GF-D8 (cell line): Measurements from ENCODE around the gene FBXL19.
A peak's percentile ranks its signal among the peaks of the same experiment; 100 is the strongest.
"Not testable (repeated sequence)": the region's sequence is repeated elsewhere in the genome, so short reads cannot be mapped to it uniquely, and the experiment has no call there.

Experiments used
- DNase-seq: peaks from one replicate; lab custom pipeline; 2025; lab: John Stamatoyannopoulos, UW

FBXL19 gene

DNA sequence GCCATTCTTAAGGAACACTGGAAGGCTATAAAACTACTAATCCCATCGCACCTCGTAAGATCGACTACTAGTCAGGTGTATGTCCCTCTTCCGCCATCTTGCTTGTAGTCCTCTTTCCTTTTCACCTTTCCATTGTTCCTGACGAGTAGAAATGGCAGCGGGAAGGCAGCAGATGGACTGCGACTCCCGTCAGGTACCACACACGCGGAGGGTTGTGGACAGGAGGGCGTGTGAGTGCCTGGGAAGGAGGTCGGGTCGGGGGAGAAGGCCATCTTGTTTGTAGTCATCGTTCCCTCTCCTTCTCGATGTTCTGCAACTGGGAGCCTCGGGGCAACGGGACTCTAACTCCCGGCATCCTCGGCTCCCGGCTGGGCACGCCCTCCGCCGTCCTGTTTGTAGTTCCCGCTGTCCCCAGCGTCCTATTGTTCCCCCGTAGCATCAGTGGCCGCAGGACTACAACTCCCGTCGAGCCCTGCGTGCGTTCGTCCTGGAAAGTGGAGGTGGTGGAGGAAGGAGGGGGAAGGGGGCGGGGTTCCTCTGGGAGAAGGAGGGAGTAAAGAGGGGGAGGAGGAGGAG is 324 bp upstream of the FBXL19 start:
- DNase-seq: peak; percentile 98

DNA sequence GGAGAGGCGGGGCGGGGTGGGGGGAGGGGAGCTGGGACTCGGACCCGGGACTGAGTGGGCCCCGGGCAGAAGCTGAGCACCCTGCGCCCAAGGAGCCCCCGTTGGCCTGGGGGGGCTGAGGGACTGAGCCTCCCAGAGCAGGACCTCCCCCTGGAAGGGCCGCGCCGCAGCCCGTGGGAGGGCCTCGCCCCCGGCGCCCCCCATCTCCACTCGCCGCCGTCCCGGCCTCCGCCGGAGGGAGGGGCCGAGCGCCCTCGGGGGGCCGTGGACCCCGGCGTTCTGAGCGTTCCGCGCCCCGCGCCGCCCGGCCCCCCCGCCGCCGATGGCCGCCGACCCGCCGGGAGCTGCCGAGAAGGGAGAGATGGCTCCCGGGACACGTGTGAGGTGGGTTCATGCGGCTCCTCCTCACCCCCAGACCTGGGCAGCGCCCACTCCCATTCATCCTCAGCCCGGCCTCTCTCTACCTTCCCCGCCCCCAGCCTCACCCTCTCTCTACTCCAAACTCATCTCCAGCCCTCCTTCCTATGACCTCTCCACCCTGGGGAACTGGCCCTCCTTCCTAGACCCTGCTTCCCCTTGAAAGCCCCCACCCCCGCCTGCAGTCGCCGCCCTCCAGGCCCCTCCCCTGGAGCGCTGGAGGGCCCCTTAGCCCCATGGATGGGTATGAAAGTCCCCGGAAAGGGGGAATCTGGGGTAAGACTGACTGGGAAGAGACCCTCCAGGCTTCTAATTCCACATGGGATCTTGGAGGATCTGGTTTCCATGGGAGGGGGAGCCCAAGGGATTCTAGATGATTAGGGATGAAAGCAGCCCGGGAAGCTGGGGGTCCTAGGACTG is 922 bp downstream of the FBXL19 start:
- DNase-seq: no peak

DNA sequence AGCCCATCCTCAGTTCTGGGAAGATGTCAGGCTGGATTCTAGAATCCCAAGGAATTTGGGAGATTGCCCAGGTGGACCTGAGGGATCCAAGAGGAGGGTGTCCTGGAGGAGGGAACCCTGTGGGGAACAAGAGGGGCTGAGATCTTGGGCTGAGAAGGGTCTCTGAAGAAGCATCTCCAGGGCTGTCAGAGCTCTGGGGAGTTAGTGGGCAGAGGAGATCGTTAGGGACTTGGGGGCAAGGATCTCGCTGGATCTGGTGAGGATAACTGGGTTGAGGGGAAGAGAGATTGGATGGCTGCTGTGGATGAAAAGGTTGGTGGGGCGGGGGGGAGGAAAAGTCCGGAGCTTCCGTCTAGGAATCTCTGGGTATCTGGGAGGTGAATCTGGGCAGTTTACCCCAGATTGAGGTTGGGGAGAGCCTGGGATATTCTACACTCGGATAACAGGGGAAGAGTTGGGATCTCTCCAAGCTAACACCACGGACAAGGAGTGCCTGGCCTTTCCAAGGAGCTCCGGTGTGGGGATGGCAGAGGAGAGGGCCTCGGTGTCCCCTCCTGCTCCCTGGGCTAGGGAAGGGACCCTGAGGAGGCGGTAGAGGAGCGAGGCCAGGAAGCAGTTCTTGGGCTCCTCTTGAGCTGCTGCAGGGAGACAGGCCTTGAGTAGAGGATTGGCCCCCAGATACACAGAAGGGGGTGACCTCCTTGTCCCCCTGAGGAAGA is 1.7 kb downstream of the FBXL19 start:
- DNase-seq: no peak

DNA sequence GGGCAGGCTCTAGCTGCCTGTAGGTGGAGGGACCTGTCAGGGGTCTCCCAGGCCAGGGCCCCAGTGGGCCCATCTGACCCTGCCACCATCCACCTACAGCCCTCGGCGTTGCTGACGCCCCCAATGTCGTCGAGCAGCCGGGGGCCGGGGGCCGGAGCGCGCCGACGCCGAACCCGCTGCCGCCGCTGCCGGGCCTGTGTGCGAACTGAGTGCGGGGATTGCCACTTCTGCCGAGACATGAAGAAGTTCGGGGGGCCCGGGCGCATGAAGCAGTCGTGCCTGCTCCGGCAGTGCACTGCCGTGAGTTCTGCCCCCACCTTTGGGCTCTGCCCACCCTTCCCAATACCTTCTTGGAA is 2.2 kb downstream of the FBXL19 start:
- DNase-seq: no peak

DNA sequence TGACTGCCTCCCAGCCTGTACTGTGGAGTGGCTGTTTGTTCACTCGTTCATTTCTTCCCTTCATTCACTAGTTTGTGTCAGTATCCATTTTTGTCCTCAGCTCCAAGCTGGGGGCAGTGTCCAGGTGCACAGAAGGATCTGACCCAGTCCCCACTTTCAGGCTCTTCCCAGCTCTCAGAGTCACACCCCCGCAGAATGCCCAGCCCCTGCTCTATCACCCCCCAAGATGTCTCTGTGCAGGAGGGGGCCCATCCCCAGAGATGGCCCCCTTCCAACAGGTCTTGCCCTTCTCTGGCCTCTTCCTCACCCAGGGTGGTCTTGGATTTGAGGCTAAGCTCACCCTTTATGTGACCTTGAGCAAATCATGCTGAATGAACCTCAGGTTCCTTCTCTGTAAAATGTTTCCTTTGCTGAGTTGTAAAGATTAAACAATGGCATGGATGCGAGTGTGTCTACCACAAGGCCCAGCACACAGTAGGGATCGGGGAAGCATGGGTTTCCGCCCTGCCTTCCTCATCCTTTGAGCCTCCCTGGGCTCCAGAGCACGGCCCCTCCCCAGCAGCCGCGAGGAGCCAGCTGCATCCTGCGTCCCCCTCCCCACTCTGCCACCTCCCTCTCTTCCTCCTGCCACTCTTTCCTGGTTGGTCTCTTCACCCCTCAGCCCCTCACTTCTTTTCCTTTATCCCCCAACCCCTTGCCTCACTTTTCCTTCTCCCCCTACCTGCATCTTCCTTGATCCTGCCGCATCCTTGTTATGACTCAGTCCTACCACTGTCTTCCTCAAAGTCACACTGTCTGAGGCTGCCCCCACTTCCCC is 2.8 kb downstream of the FBXL19 start:
- no peak for DNase-seq

DNA sequence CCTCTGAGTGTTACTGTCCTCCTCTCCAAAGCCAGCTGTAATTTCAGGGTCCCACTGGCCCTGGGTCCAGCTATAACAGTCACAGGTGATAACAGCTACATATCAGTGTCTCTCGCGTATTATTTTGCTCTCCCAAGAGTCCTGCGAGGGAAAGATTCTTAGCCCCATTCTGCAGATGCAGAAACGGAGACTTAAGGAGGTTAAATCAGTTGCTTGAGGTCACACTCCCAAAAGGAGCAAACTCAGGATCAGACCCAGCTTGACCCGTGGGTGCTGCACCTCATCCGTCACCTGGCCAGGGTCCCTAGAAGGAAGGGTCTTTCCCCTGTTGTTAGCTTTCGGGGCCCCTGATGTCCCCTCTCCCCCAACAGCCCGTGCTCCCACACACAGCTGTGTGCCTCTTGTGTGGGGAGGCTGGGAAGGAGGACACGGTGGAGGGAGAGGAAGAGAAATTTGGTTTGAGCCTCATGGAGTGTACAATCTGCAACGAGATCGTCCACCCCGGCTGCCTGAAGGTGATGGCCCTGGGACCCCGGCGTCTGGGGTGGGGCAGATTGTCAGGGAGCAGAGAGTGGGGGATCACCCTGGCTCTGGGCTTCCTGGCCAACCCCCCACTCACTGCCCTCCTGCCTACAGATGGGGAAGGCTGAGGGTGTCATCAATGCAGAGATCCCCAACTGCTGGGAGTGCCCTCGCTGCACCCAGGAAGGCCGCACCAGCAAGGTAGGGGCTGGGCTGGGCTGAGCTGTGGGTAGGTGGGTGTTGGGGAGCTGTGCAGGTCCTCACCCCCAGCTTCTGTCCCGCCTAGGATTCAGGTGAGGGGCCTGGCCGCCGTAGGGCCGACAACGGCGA is 3.8 kb downstream of the FBXL19 start:
- no peak for DNase-seq

DNA sequence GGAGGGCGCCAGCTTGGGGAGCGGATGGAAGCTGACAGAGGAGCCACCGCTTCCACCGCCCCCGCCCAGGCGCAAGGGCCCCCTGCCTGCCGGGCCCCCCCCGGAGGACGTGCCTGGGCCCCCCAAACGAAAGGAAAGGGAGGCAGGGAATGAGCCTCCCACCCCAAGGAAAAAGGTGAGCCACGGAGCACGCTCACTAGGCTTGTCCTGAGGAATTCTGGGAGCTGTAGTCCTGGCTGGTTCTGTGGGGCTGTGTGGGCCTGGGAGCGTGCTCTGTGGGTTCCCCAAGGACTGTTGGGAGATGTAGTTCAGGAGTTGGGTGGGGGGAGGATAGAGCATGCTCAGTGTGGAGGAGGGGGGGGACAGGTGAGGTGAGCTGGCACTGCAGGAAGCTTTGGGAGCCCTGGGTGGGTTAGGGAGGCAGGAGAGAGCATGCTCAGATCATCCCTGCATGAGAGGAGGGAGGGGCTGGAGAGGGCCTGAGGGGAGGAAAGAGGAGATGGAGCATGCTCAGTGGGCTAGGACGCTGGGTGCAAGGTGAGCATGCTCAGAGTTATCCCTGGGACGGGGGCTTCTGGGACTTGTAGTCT is 4.5 kb downstream of the FBXL19 start:
- DNase-seq: no peak

DNA sequence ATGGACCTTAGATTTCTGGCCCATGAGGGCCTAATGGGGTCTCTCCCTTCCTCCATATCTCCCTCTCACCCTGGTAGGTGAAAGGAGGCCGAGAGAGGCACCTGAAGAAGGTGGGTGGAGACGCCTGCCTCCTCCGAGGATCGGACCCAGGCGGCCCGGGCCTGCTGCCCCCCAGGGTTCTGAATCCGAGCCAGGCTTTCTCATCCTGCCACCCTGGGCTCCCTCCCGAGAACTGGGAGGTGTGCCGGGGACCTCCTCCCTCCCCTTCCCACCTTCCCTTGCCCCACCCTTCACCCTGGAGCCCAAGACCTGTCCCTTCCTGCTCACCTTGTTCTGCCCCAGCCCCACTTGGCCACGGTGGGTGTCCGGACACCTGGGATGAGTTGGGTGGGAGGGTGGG is 5.0 kb downstream of the FBXL19 start:
- DNase-seq: no peak

DNA sequence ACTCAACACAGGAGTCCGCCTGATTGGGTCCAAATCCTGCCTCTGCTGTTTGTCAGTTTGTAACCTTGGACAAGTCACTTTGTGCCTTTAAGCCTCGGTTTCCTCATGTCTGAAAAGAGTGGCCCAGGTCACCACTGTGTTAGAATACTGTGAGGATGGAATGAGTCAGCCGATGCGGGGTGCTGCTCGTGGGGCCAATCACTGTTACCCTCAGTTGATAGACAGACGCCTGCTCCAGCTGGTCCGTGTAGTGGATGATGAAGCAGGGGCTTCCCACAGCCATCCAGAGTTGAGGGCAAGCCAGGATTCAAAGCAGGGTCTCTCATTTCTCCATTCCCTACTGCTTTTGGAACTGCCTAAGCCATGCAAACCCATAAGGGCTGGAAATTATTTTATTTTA is 5.8 kb downstream of the FBXL19 start:
- no peak for DNase-seq

DNA sequence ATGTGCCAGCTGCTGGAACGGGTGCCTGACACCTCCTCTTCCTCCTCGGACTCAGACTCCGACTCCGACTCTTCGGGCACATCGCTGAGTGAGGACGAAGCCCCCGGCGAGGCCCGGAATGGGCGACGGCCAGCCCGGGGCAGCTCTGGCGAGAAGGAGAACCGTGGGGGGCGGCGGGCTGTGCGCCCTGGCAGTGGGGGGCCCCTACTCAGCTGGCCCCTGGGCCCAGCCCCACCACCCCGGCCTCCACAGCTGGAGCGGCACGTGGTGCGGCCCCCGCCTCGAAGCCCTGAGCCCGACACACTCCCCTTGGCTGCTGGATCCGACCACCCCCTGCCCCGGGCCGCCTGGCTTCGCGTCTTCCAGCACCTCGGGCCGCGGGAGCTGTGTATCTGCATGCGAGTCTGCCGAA is 6.8 kb downstream of the FBXL19 start:
- no peak for DNase-seq

DNA sequence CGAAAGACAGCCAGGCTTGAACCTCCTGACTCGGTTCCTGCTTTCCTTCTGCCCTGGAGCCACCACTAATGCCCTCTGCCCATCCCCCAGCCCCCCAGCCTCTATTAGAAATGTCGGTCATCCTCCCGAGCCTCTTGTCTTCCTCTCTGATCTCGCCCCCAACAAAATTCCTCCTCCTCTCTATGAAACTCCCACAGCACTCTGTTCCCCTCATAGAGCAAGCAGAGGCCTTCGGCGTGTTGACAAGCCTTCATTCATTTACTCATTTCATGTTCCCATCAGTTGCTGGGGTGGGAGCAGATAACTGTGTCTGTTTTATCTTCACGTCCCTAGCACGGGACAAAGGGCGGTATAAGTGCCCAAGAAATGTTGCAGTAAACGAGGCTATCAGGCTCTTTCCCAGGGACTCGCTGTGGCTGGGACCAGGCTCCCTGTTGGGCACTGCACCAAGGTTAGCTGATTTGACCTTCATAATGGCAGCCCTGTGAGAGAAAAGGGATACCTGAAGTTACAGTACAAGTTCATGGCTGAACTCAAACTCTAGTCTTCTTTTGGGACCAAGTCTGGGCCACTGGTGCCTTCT is 7.8 kb downstream of the FBXL19 start:
- DNase-seq: no peak

DNA sequence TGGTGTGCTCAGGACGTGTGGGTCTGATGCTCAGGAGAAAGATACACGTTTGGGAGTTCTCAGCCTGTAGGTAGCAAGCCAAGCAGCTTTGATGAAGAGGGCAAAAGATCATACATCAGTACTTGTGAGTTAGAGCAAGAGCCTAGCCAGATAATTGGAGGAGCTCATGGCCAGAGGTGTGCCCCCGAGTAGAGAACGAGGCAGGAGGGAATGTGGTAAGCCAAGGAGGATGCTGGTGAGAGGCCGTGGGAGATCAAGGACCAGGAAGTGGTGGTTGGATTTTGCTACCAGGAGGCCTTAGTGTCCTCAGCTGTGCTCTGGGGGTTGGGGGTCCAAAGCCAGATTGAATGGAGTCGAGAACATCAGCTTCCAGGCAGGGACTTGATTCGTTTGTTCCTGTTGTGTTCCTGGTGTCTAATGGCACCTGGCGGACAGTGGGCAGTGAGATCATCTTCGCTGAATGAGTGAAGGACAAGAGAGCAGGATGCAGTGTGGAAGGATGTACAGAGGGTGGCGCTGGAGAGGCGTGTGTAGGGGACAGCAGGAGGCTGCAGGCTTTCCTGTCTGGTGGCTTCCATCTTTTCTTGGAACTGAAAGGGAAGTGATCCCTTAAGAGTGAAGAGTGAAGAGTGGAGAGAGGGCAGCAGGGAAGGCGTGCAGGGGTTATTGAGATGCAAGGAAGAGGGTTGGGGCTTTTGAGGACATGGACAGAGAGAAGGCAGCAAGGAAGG is 11.6 kb downstream of the FBXL19 start:
- DNase-seq: peak; percentile 57

DNA sequence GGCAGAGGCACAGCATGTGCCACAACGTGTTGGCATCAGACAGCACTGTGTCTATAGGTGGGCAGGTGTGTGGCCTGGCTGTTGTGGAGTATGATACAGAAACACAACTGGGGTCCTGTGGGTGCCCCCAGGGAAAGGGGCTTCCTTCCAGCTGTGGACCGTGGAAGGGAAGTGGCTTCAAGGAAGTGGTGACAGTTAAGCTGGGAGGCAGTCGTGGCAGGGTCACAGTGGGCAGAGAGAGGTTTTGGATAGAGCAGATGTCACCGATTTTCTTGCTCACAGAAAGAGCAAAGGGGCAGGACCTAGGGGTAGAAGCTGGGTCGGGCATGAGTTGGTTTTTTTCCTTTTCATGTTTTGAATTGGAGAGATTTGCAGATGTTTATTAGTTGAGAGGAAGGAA is 14.3 kb downstream of the FBXL19 start:
- peak; percentile 41 for DNase-seq

DNA sequence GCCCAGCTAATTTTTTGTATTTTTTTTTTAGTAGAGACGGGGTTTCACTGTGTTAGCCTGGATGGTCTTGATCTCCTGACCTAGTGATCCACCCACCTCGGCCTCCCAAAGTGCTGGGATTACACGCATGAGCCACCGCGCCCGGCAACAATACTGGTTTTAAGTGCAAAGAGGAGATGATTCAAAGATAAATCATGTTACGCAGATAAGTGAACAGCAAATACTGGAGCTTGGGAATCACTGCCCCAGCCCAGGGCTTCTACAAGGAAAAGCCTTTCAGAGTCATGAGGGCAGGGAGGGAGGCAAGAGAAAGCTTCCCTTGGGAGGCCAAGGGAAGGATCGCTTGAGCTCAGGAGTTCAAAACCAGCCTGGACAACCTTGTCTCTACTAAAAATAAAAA is 16.2 kb downstream of the FBXL19 start:
- not testable (repeated sequence) for DNase-seq

DNA sequence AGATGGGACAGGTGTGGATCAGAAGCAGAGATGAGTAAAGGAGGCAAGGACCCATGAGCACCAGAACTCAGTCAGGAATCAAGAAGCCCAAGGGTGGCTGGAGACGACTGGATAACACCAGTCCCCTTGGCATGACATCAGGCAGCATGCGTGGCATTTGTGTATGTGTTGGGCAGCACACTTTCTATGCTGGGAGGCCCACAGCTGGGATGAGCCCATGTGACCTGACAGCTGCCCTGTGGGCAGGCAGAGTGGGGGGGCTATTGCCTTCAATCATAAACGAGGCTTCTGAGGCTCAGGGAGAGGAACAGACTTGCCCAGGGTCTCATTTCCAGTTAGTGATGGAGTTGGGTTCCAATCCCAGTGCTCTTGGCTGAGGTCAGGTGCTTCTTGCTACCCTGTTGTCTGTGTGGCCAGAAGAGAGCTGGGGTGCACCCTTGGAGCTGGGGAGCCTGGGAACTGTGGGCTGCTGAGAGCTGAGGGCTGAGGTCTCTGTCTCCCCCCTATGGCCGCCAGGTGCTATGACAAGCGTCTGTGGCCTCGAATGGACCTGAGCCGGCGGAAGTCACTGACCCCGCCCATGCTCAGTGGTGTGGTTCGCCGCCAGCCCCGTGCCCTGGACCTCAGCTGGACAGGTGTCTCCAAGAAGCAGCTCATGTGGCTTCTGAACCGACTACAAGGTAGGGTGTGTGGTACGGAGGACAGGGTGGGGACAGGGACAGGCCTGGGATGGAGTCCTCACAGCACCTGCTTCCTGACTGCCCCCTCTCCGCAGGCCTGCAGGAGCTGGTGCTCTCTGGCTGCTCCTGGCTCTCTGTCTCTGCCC is 18.4 kb downstream of the FBXL19 start:
- DNase-seq: peak; percentile 40

DNA sequence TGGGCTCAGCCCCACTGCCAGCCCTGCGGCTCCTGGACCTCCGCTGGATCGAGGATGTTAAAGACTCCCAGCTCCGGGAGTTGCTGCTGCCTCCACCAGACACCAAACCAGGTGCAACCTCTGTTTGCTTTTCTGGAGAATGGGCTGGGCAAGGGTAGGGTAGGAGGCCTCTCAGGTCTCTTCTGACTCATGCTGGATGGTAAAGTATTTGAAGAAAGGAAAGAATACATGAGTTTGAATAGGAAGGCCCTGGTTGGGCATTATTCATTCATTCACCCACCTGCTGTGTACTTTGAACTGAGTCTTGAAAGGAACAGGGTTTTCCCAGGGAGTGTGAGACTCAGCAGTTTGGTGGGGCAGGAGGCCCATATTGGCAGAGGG is 19.0 kb downstream of the FBXL19 start:
- DNase-seq: no peak

DNA sequence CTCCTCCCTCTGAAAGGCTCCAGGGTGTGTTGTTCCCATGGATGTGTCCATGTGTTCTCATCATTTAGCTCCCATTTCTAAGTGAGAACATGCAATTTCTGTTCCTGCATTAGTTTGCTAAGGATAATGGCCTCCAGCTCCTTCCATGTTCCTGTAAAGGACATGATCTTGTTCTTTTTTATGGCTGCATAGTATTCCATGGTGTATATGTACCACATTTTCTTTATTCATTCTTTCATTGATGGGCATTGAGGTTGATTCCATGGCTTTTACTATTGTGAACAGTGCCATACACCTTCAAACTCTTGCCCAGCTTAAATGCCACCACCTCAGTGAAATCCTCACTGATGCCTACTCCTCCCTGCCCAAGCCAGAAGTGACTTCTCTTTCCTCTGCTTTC is 21.0 kb downstream of the FBXL19 start:
- no peak for DNase-seq

DNA sequence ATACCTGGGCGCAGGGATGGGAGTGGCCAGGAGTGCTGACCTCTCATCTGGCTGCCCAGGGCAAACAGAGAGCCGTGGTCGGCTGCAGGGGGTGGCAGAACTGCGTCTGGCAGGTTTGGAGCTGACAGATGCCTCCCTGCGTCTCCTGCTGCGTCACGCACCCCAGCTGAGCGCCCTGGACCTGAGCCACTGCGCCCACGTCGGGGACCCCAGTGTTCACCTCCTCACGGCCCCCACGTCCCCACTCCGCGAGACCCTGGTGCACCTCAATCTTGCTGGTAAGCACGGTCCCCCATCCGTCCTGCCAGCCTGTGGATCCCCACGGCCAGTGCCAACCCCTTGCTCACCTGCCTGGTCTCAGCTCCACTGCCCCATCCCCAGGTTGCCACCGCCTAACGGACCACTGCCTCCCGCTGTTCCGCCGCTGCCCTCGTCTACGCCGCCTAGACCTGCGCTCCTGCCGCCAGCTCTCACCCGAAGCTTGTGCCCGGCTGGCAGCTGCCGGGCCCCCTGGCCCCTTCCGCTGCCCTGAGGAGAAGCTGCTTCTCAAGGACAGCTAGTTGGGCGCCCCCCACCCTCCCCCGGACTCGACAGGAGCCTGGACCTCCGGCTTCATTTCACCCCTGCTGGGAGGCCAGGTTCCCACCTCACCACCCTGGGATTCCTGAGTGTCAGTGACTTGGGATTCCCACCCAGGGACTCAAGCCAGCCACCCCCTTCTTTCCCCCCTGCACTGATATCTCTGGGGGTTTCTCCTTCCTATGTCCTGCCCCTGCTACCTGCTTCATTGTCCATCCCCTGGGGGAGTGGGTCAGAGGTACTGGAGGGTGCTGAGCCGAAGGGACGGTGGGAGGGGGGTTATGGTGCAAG is 23.5 kb downstream of the FBXL19 start:
- no peak for DNase-seq
